ENCODE measurements around the gene TMEM225B.

The TMEM225B gene

GRCh38 chr7:99599836-99600235, 1.8 kb downstream of the TMEM225B start (continued):
- TF ChIP-seq ZNF518A (tag by site-specific recombination; conservative IDR thresholded peaks at IDR 0.05; ENCODE audit: low read depth), result no peak

GRCh38 chr7:99601656-99602310, 3.7 kb downstream of the TMEM225B start:
- H3K36me3 ChIP-seq (ENCODE audit: control insufficient read depth in 2 of 2, insufficient read depth in 1 of 2, low read length in 2 of 2), result no peaks in the 10 kb centered on the region
- H3K9me3 ChIP-seq (ENCODE audit: control insufficient read depth, insufficient read depth, low read depth, low read length), result no peaks in the 10 kb centered on the region
- H3K4me1 ChIP-seq (ENCODE audit: control insufficient read depth, insufficient read depth, low read length), result no peaks in the 10 kb centered on the region
- ChIA-PET POLR2A (no interaction called here), CTCF (interaction anchor here (0.8 kb wide), 1 partner anchor 14 kb away, joined by 3 read pairs; no protein-coding TSS in a partner anchor)
- no peak overlapping the region for H3K27ac ChIP-seq (ENCODE audit: extremely low read depth, low read depth, low read length)
- H3K4me3 ChIP-seq (ENCODE audit: low read depth, low read length), result no peak overlapping the region
- TF ChIP-seq CTCF (tag by site-specific recombination; IDR thresholded peaks at IDR 0.05) (peak; percentile 58), ZBTB21 (tag by site-specific recombination; IDR thresholded peaks at IDR 0.05) (no peak)

- POLR2A ChIA-PET, result interaction anchor here (2.0 kb wide), 1 partner anchor 11 kb away, joined by 5 read pairs; the partner anchor contains the start of gene ZSCAN25
- Histone ChIP-seq H3K27ac (ENCODE audit: extremely low read depth, low read depth, low read length) (no peak overlapping the region), H3K9me3 (ENCODE audit: control insufficient read depth, insufficient read depth, low read depth, low read length) (no peaks in the 10 kb centered on the region), H3K4me3 (ENCODE audit: low read depth, low read length) (no peak overlapping the region), H3K4me1 (ENCODE audit: control insufficient read depth, insufficient read depth, low read length) (no peaks in the 10 kb centered on the region), H3K36me3 (ENCODE audit: control insufficient read depth in 2 of 2, insufficient read depth in 1 of 2, low read length in 2 of 2) (no peaks in the 10 kb centered on the region)
- no peak for TF ChIP-seq ZNF549 (tag by site-specific recombination; IDR thresholded peaks at IDR 0.05)
- no peak for TF ChIP-seq IKZF3 (tag by site-specific recombination; IDR thresholded peaks at IDR 0.05)
- TF ChIP-seq ZNF558 (tag by site-specific recombination; IDR thresholded peaks at IDR 0.05), result no peak
- no peak for TF ChIP-seq ZNF561 (tag by site-specific recombination; IDR thresholded peaks at IDR 0.05; ENCODE audit: borderline replicate concordance)
- no peak for TF ChIP-seq SCRT2 (tag by site-specific recombination; IDR thresholded peaks at IDR 0.05)
- TF ChIP-seq HOXD13 (CRISPR knock-in tag; IDR thresholded peaks at IDR 0.05; ENCODE audit: borderline replicate concordance), result no peak
- TF ChIP-seq HIC1 (tag by site-specific recombination; IDR thresholded peaks at IDR 0.05), result no peak
- TF ChIP-seq ZNF768 (tag by site-specific recombination; IDR thresholded peaks at IDR 0.05), result no peak
- CTCF ChIA-PET, result no interaction called here
Observed at GRCh38 chr7:99605527-99605926, 7.5 kb downstream of the TMEM225B start.

All from HEK293 (cell line).